Measurements from ENCODE around the gene GDPGP1. TPM values are rescaled to one million over a fixed set of nuclear protein-coding genes. Genes with fewer than 3 reads are reported as not detected.

GDPGP1 gene
- total and polyA plus RNA-seq, 10 of the 15 experiments (the other 5 are each of a cell fraction or from before 2014, with no cell fraction given): 0.68 to 8.9 (median 3.0) TPM

- no peak for DNase-seq (ENCODE audit: low read depth, low spot score)
- Histone ChIP-seq H3K9me3 (replicated peaks; ENCODE audit: control insufficient read depth, insufficient read depth, low read length) (no peaks in the 10 kb centered on the region), H3K27me3 (replicated peaks in 1 of 2; ENCODE audit: control insufficient read depth in 2 of 2, insufficient read depth in 2 of 2, low read length in 1 of 2) (no peaks in the 10 kb centered on the region), H3K4me2 (ENCODE audit: control insufficient read depth, insufficient read depth) (no peak overlapping the region), H3K4me1 (ENCODE audit: control insufficient read depth, insufficient read depth, low read length) (peaks cover 41% of the 10 kb centered on the region), H3K27ac (ENCODE audit: control insufficient read depth, insufficient read depth) (peak overlapping the region; percentile 65; the same call in 1 of the 2 replicates), H4K20me1 (ENCODE audit: control insufficient read depth, insufficient read depth) (no peaks in the 10 kb centered on the region), H3K4me3 (no peak overlapping the region), H2AFZ (ENCODE audit: control insufficient read depth, low read depth, low read length) (no peak overlapping the region), H3K36me3 (ENCODE audit: control insufficient read depth in 2 of 2, insufficient read depth in 2 of 2, low read length in 1 of 2) (0 out of 4 replicates have a peak, but pooled peaks cover 0 to 2% of the 10 kb centered on the region in 2 experiments), H3K79me2 (ENCODE audit: control insufficient read depth, insufficient read depth, low read length) (peaks cover 8% of the 10 kb centered on the region; the same call in 1 of the 2 replicates), H3K9ac (ENCODE audit: control insufficient read depth, insufficient read depth, low read length) (no peak overlapping the region)
- ChIA-PET POLR2A (interaction anchor here (0.6 to 6.0 kb wide), 8 partner anchors 9 to 76 kb away, joined by 3 to 101 read pairs (median 5); partner anchors contain the start of genes CIB1, GDPGP1 and SEMA4B), SMC1A (ENCODE audit: uncharacterized antibody, unreplicated experiment) (interaction anchor here (0.7 to 5.3 kb wide), 10 partner anchors 11 to 97 kb away, joined by 3 to 47 read pairs (median 4); partner anchors contain the start of genes CIB1, GDPGP1 and SEMA4B), CTCF (interaction anchor here (1.0 to 4.1 kb wide), 10 partner anchors 9 to 43 kb away, joined by 3 to 22 read pairs (median 4); partner anchors contain the start of gene SEMA4B), RAD21 (ENCODE audit: unreplicated experiment) (interaction anchor here (0.9 to 3.3 kb wide), 7 partner anchors 12 to 198 kb away, joined by 3 to 30 read pairs (median 4); partner anchors contain the start of genes IQGAP1 and SEMA4B)
- in situ Hi-C loops (cut with MboI): no loop called here
- no peak for FAIRE-seq
- intact Hi-C loops (cut with micrococcal nuclease; ENCODE audit: unreplicated experiment): loop anchor here (5.0 kb wide), 1 partner anchor 42 kb away; the partner anchor contains the start of genes CIB1 and GDPGP1
- TF ChIP-seq PRDM15 (CRISPR knock-in tag; IDR thresholded peaks at IDR 0.05) (no peak), ZZZ3 (IDR thresholded peaks at IDR 0.05; ENCODE audit: control insufficient read depth, insufficient read length, low read depth) (no peak), GATAD2B (conservative IDR thresholded peaks at IDR 0.05; ENCODE audit: low read depth) (no peak), SMC3 (IDR thresholded peaks at IDR 0.05; ENCODE audit: borderline replicate concordance, low read length) (no peak), CBFB (IDR thresholded peaks at IDR 0.05; ENCODE audit: low read depth) (no peak), CBX5 (IDR thresholded peaks at IDR 0.05; ENCODE audit: low read depth) (no peak), MYC (IDR thresholded peaks at IDR 0.05; ENCODE audit: insufficient read depth, insufficient read length, insufficient replicate concordance, low read length, severe bottlenecking) (no peak)
- TF ChIP-seq, protein P1, sequence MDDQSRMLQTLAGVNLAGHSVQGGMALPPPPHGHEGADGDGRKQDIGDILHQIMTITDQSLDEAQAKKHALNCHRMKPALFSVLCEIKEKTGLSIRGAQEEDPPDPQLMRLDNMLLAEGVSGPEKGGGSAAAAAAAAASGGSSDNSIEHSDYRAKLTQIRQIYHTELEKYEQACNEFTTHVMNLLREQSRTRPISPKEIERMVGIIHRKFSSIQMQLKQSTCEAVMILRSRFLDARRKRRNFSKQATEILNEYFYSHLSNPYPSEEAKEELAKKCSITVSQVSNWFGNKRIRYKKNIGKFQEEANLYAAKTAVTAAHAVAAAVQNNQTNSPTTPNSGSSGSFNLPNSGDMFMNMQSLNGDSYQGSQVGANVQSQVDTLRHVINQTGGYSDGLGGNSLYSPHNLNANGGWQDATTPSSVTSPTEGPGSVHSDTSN (IDR thresholded peaks at IDR 0.05; ENCODE audit: insufficient replicate concordance, low read depth, low read length): no peak
- ATAC-seq: no peak
- no TSS peak for BruUV-seq (replicated peaks)
- 74% methylated on average over 10 of the region's 10 CpGs for WGBS (ENCODE audit: insufficient coverage, insufficient replicate concordance, low lambda C conversion rate, missing lambda C conversion rate)
Measured at GRCh38 chr15:90189781-90190467, 44.1 kb upstream of the GDPGP1 start.
